22Rv1 (cell line): ENCODE data around the gene TAF8.
"Not testable (repeated sequence)": the region's sequence is repeated elsewhere in the genome, so short reads cannot be mapped to it uniquely, and the experiment has no call there.

Source experiments
- H3K27ac ChIP-seq: fragments of 450-650 bp; 2 replicates; pipeline ENCODE4 v1.5.1; 2017
- CTCF ChIP-seq: fragments of 450-650 bp; IDR thresholded peaks from 2 replicates; pipeline ENCODE4 v1.5.1; 2017; ENCODE audit warnings: mild to moderate bottlenecking
- ZFX ChIP-seq: fragments of 450-650 bp; IDR thresholded peaks from 2 replicates; pipeline ENCODE4 v1.6.1; 2017; ENCODE audit warnings: antibody characterized with exemption, borderline replicate concordance

Gene TAF8

GRCh38 chr6:42030585-42031506 lies 19.5 kb upstream of the TAF8 start:
- no peak overlapping the region for H3K27ac ChIP-seq
- TF ChIP-seq ZFX: no peak
- no peak for TF ChIP-seq CTCF

GRCh38 chr6:42032366-42032765 lies 18.0 kb upstream of the TAF8 start:
- TF ChIP-seq CTCF: no peak
- no peak for TF ChIP-seq ZFX
- H3K27ac ChIP-seq: no peak overlapping the region

GRCh38 chr6:42037669-42038068 lies 12.7 kb upstream of the TAF8 start:
- not testable (repeated sequence) for H3K27ac ChIP-seq

- no peak for TF ChIP-seq ZFX
- no peak for TF ChIP-seq CTCF
These were observed 12.2 kb upstream of the TAF8 start for GRCh38 chr6:42038163-42038562.

GRCh38 chr6:42038811-42039408 lies 11.4 kb upstream of the TAF8 start:
- TF ChIP-seq ZFX (no peak), CTCF (no peak)
- H3K27ac ChIP-seq: no peak overlapping the region

More at GRCh38 chr6:42038163-42038562, 12.2 kb upstream of the TAF8 start:
- no peak overlapping the region for H3K27ac ChIP-seq

- no peak for TF ChIP-seq ZFX
- TF ChIP-seq CTCF: no peak
- H3K27ac ChIP-seq: no peak overlapping the region
These were observed 9.4 kb upstream of the TAF8 start for GRCh38 chr6:42040856-42041480.

GRCh38 chr6:42041481-42042053 lies 8.8 kb upstream of the TAF8 start:
- TF ChIP-seq CTCF (no peak), ZFX (no peak)
- H3K27ac ChIP-seq: no peak overlapping the region
